IPS-15b (cell line): Measurements from ENCODE around the gene ZNF211.
A peak's percentile ranks its signal among the peaks of the same experiment; 100 is the strongest.

Experiments used
- H3K27me3 ChIP-seq: one replicate; pipeline ENCODE4 v1.6.1; 2013; ENCODE audit warnings: low read length; ENCODE audit not compliant: control insufficient read depth, insufficient read depth
- H3K36me3 ChIP-seq: one replicate; pipeline ENCODE4 v1.6.1; 2013; ENCODE audit warnings: low read length; ENCODE audit not compliant: control insufficient read depth, insufficient read depth
- H3K4me1 ChIP-seq: one replicate; pipeline ENCODE4 v1.6.1; 2013; ENCODE audit warnings: mild to moderate bottlenecking, low read length; ENCODE audit not compliant: control insufficient read depth, insufficient read depth
- H3K4me3 ChIP-seq: one replicate; pipeline ENCODE4 v1.5.1; 2013; ENCODE audit warnings: low read depth, low read length
- H3K9ac ChIP-seq: one replicate; pipeline ENCODE4 v1.6.1; 2013; ENCODE audit warnings: low read depth, mild to moderate bottlenecking, low read length
- H3K9me3 ChIP-seq: one replicate; pipeline ENCODE4 v1.6.1; 2013; ENCODE audit warnings: mild to moderate bottlenecking, low read length; ENCODE audit not compliant: control insufficient read depth, insufficient read depth

Gene ZNF211

GRCh38 chr19:57623091-57623490 lies 9.9 kb upstream of the ZNF211 start:
- Histone ChIP-seq H3K4me3 (no peak overlapping the region), H3K27me3 (no peaks in the 10 kb centered on the region), H3K4me1 (no peaks in the 10 kb centered on the region), H3K9me3 (peaks cover 48% of the 10 kb centered on the region), H3K36me3 (peaks cover 48% of the 10 kb centered on the region), H3K9ac (no peak overlapping the region)

DNA sequence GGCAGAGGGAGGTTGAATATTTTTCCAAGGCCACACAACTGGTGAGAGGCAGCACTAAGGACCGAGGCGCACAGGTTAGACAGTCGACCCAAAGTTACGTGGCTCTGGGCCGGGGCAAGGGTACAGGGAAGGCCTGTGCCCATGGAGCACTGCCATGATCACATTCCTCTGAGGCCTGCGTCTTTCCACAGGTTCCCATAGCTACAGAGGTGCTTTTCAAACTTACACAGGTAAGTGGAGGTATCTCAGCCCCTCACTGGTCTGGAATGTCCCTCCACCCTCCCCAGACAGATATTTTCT lies 814 bp downstream of the ZNF211 start:
- Histone ChIP-seq H3K9ac (peak overlapping the region; percentile 41), H3K9me3 (peaks cover 8% of the 10 kb centered on the region), H3K4me3 (peak overlapping the region; percentile 86), H3K4me1 (no peaks in the 10 kb centered on the region), H3K27me3 (no peaks in the 10 kb centered on the region), H3K36me3 (no peaks in the 10 kb centered on the region)

GRCh38 chr19:57637379-57637778 lies 4.4 kb downstream of the ZNF211 start:
- Histone ChIP-seq H3K9ac (no peak overlapping the region), H3K36me3 (peaks cover 15% of the 10 kb centered on the region), H3K4me1 (no peaks in the 10 kb centered on the region), H3K4me3 (no peak overlapping the region), H3K9me3 (peaks cover 8% of the 10 kb centered on the region), H3K27me3 (no peaks in the 10 kb centered on the region)

GRCh38 chr19:57641715-57642234 lies 8.8 kb downstream of the ZNF211 start:
- H3K36me3 ChIP-seq, result peaks cover 15% of the 10 kb centered on the region
- H3K4me3 ChIP-seq, result no peak overlapping the region
- no peaks in the 10 kb centered on the region for H3K27me3 ChIP-seq
- H3K4me1 ChIP-seq, result no peaks in the 10 kb centered on the region
- peaks cover 8% of the 10 kb centered on the region for H3K9me3 ChIP-seq
- no peak overlapping the region for H3K9ac ChIP-seq

DNA sequence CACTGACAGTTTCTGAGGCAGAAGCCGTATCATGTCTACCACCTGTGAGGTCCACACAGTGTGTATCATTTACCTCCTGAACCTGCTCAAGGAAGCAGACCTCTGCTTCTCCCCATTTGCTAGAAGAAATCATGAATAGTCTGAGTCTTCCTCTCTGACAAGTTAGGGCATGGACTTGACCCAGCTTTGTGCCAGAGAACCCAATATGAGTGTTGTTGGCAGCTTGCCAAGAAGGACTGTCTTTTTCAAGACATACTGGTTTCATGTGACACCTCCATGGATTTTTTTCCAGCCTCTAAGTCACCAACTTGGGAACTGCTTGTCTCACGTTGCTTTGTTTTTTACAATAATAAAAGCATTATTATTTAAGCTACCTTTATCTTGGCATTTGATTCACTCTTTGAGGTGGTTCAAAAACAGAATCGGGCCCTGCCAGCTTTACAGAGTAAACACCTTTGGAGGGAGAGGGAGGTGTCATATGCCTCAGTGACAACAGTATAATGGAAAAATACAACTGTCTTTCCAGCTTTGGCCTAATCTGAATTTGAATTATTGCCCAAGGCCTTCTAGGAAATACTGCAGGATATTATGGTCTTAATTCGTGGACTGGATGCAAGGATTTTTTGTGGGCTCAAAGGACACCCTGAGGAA lies 9.6 kb downstream of the ZNF211 start:
- Histone ChIP-seq H3K4me3 (no peak overlapping the region), H3K9ac (no peak overlapping the region), H3K9me3 (peaks cover 1% of the 10 kb centered on the region), H3K4me1 (no peaks in the 10 kb centered on the region), H3K36me3 (peaks cover 15% of the 10 kb centered on the region), H3K27me3 (no peaks in the 10 kb centered on the region)

GRCh38 chr19:57643734-57644133 lies 10.8 kb downstream of the ZNF211 start:
- no peak overlapping the region for H3K4me3 ChIP-seq
- no peak overlapping the region for H3K9ac ChIP-seq
- H3K9me3 ChIP-seq, result no peaks in the 10 kb centered on the region
- peaks cover 15% of the 10 kb centered on the region for H3K36me3 ChIP-seq
- H3K4me1 ChIP-seq, result no peaks in the 10 kb centered on the region
- H3K27me3 ChIP-seq, result no peaks in the 10 kb centered on the region

GRCh38 chr19:57648331-57649003 lies 15.5 kb downstream of the ZNF211 start:
- Histone ChIP-seq H3K4me3 (no peak overlapping the region), H3K27me3 (no peaks in the 10 kb centered on the region), H3K36me3 (no peaks in the 10 kb centered on the region), H3K9me3 (no peaks in the 10 kb centered on the region), H3K4me1 (no peaks in the 10 kb centered on the region), H3K9ac (no peak overlapping the region)

- Histone ChIP-seq H3K9ac (no peak overlapping the region), H3K4me3 (no peak overlapping the region), H3K9me3 (no peaks in the 10 kb centered on the region), H3K36me3 (no peaks in the 10 kb centered on the region), H3K27me3 (no peaks in the 10 kb centered on the region), H3K4me1 (no peaks in the 10 kb centered on the region)
These were observed 18.7 kb downstream of the ZNF211 start for GRCh38 chr19:57651654-57651996.

- H3K4me3 ChIP-seq, result no peak overlapping the region
- H3K36me3 ChIP-seq, result no peaks in the 10 kb centered on the region
- no peaks in the 10 kb centered on the region for H3K4me1 ChIP-seq
- H3K9me3 ChIP-seq, result no peaks in the 10 kb centered on the region
- no peaks in the 10 kb centered on the region for H3K27me3 ChIP-seq
- no peak overlapping the region for H3K9ac ChIP-seq
These were observed 20.7 kb downstream of the ZNF211 start for GRCh38 chr19:57653689-57654088.

GRCh38 chr19:57655443-57655842 lies 22.5 kb downstream of the ZNF211 start:
- H3K4me1 ChIP-seq, result no peaks in the 10 kb centered on the region
- no peak overlapping the region for H3K9ac ChIP-seq
- no peaks in the 10 kb centered on the region for H3K36me3 ChIP-seq
- H3K4me3 ChIP-seq, result no peak overlapping the region
- H3K9me3 ChIP-seq, result no peaks in the 10 kb centered on the region
- peaks cover 16% of the 10 kb centered on the region for H3K27me3 ChIP-seq

GRCh38 chr19:57656346-57656745 lies 23.4 kb downstream of the ZNF211 start:
- Histone ChIP-seq H3K9me3 (no peaks in the 10 kb centered on the region), H3K9ac (no peak overlapping the region), H3K36me3 (no peaks in the 10 kb centered on the region), H3K4me1 (no peaks in the 10 kb centered on the region), H3K27me3 (peaks cover 25% of the 10 kb centered on the region), H3K4me3 (no peak overlapping the region)
